WTC11 (cell line): ENCODE data around the gene GPC6. TPM values are rescaled to one million over a fixed set of nuclear protein-coding genes. Genes with fewer than 3 reads are reported as not detected.
"Not testable (repeated sequence)": the region's sequence is repeated elsewhere in the genome, so short reads cannot be mapped to it uniquely, and the experiment has no call there.

ENCODE experiments used
- ATAC-seq: fragments of 200-7000 bp; cut with Tn5 transposase; 2 replicates; pipeline ENCODE4 v1.10.0; 2021; ENCODE audit warnings: mild to moderate bottlenecking, moderate library complexity
- CTCF ChIA-PET: fragments of 300-600 bp; sonication (Branson Sonifier 250); formaldehyde crosslinking; loops from one replicate; lab custom pipeline; 2021; ENCODE audit warnings: antibody characterized with exemption; lab: Charles Lee
- POLR2A ChIA-PET: fragments of 350-600 bp; sonication (Branson Sonifier 250); formaldehyde crosslinking; loops from one replicate; lab custom pipeline; 2021; ENCODE audit warnings: antibody characterized with exemption; lab: Charles Lee
- DNase-seq: peaks from one replicate; pipeline ENCODE4 v3.0.0; 2021; ENCODE audit warnings: low spot score
- H3K27ac Mint-ChIP-seq: 2 replicates; pipeline ENCODE4 v1.8.0; 2021; ENCODE audit warnings: mixed read lengths
- H3K27me3 Mint-ChIP-seq: 2 replicates; pipeline ENCODE4 v1.8.0; 2021; ENCODE audit warnings: low read depth, mild to moderate bottlenecking, moderate library complexity, mixed read lengths
- H3K36me3 Mint-ChIP-seq: 2 replicates; pipeline ENCODE4 v1.8.0; 2021; ENCODE audit warnings: mixed read lengths
- H3K4me1 Mint-ChIP-seq: 2 replicates; pipeline ENCODE4 v1.8.0; 2022; ENCODE audit warnings: mixed read lengths
- H3K4me3 Mint-ChIP-seq: 2 replicates; pipeline ENCODE4 v1.8.0; 2021; ENCODE audit warnings: mild to moderate bottlenecking, moderate library complexity, mixed read lengths
- H3K9me3 Mint-ChIP-seq: 2 replicates; pipeline ENCODE4 v1.8.0; 2021; ENCODE audit warnings: mixed read lengths
- AR ChIP-seq: fragments of 250-450 bp; sonication (Bioruptor Pico); IDR thresholded peaks from 2 replicates; pipeline ENCODE4 v1.9.0; 2021; ENCODE audit warnings: mild to moderate bottlenecking
- CREB1 ChIP-seq: sonication (generic); formaldehyde crosslinking; IDR thresholded peaks from 2 replicates; pipeline ENCODE4 v1.8.0; 2023; ENCODE audit warnings: mild to moderate bottlenecking, missing genetic modification reagents
- EMX1 ChIP-seq: fragments of 250-450 bp; sonication (Bioruptor Pico); IDR thresholded peaks from 2 replicates; pipeline ENCODE4 v1.8.0; 2021; ENCODE audit warnings: mild to moderate bottlenecking
- FOXJ3 ChIP-seq: sonication (generic); formaldehyde crosslinking; IDR thresholded peaks from 2 replicates; pipeline ENCODE4 v1.9.0; 2021; ENCODE audit warnings: missing genetic modification reagents, mild to moderate bottlenecking, borderline replicate concordance
- GRHL2 ChIP-seq: fragments of 250-450 bp; sonication (Bioruptor Pico); IDR thresholded peaks from 2 replicates; pipeline ENCODE4 v1.8.0; 2022; ENCODE audit warnings: mild to moderate bottlenecking, moderate library complexity; ENCODE audit not compliant: insufficient replicate concordance, severe bottlenecking
- GTF2I ChIP-seq: fragments of 250-450 bp; sonication (Bioruptor Pico); conservative IDR thresholded peaks from 2 replicates; pipeline ENCODE4 v1.4.0; 2021; ENCODE audit warnings: mild to moderate bottlenecking
- HMGA2 ChIP-seq: fragments of 250-450 bp; sonication (Bioruptor Pico); IDR thresholded peaks from 2 replicates; pipeline ENCODE4 v1.4.0; 2021; ENCODE audit warnings: mild to moderate bottlenecking, moderate library complexity
- HMGXB4 ChIP-seq: sonication (generic); formaldehyde crosslinking; IDR thresholded peaks from 2 replicates; pipeline ENCODE4 v1.8.1; 2023; ENCODE audit warnings: mild to moderate bottlenecking, moderate library complexity, missing genetic modification reagents
- JAZF1 ChIP-seq: fragments of 250-450 bp; sonication (Bioruptor Pico); IDR thresholded peaks from 2 replicates; pipeline ENCODE4 v1.9.0; 2021; ENCODE audit warnings: moderate library complexity, mild to moderate bottlenecking, inconsistent platforms
- MLX ChIP-seq: sonication (generic); formaldehyde crosslinking; IDR thresholded peaks from 2 replicates; pipeline ENCODE4 v1.8.1; 2023; ENCODE audit warnings: mild to moderate bottlenecking, missing genetic modification reagents, moderate library complexity
- NR1H2 ChIP-seq: sonication (generic); formaldehyde crosslinking; IDR thresholded peaks from 2 replicates; pipeline ENCODE4 v1.9.0; 2021; ENCODE audit warnings: mild to moderate bottlenecking, moderate library complexity, missing genetic modification reagents
- NR3C1 ChIP-seq: sonication (generic); formaldehyde crosslinking; conservative IDR thresholded peaks from 2 replicates; pipeline ENCODE4 v1.8.1; 2023; ENCODE audit warnings: low read depth, mild to moderate bottlenecking, missing genetic modification reagents
- SMAD3 ChIP-seq: sonication (generic); formaldehyde crosslinking; IDR thresholded peaks from 2 replicates; pipeline ENCODE4 v1.8.0; 2022; ENCODE audit warnings: missing genetic modification reagents, mild to moderate bottlenecking, borderline replicate concordance
- TEAD1 ChIP-seq: sonication (generic); formaldehyde crosslinking; IDR thresholded peaks from 2 replicates; pipeline ENCODE4 v1.8.0; 2022; ENCODE audit warnings: mild to moderate bottlenecking, missing genetic modification reagents
- ZNF317 ChIP-seq: sonication (generic); formaldehyde crosslinking; IDR thresholded peaks from 2 replicates; pipeline ENCODE4 v1.8.1; 2023; ENCODE audit warnings: low read depth, mild to moderate bottlenecking, moderate library complexity, missing genetic modification reagents, borderline replicate concordance
- ZNF423 ChIP-seq: fragments of 250-450 bp; sonication (Bioruptor Pico); IDR thresholded peaks from 2 replicates; pipeline ENCODE4 v2.1.2; 2022; ENCODE audit warnings: mild to moderate bottlenecking, moderate library complexity
- ZNF532 ChIP-seq: fragments of 250-450 bp; sonication (Bioruptor Pico); IDR thresholded peaks from 2 replicates; pipeline ENCODE4 v1.9.0; 2021; ENCODE audit warnings: mild to moderate bottlenecking, borderline replicate concordance
- total RNA-seq: library from RNA; stranded (reverse); gene quantifications from 3 replicates; pipeline ENCODE4 v1.2.3, GENCODE V29; 2021
- TF ChIP-seq, protein P1 (sequence below): sonication (generic); formaldehyde crosslinking; IDR thresholded peaks from 2 replicates; pipeline ENCODE4 v1.8.0; 2022; ENCODE audit warnings: missing genetic modification reagents

The GPC6 gene
- total RNA-seq, 1 experiment from 2014 or later: 19.5 TPM

- no peak for TF ChIP-seq HMGXB4 (CRISPR knock-in tag)
- no peak for TF ChIP-seq GRHL2 (CRISPR knock-in tag)
- no peak for TF ChIP-seq HMGA2 (CRISPR knock-in tag)
- TF ChIP-seq MLX (CRISPR knock-in tag): no peak
- TF ChIP-seq SMAD3 (CRISPR knock-in tag): no peak
- TF ChIP-seq CREB1 (CRISPR knock-in tag): no peak
Observed at GRCh38 chr13:94301487-94301886, 1074.9 kb downstream of the GPC6 start (continued).

DNA sequence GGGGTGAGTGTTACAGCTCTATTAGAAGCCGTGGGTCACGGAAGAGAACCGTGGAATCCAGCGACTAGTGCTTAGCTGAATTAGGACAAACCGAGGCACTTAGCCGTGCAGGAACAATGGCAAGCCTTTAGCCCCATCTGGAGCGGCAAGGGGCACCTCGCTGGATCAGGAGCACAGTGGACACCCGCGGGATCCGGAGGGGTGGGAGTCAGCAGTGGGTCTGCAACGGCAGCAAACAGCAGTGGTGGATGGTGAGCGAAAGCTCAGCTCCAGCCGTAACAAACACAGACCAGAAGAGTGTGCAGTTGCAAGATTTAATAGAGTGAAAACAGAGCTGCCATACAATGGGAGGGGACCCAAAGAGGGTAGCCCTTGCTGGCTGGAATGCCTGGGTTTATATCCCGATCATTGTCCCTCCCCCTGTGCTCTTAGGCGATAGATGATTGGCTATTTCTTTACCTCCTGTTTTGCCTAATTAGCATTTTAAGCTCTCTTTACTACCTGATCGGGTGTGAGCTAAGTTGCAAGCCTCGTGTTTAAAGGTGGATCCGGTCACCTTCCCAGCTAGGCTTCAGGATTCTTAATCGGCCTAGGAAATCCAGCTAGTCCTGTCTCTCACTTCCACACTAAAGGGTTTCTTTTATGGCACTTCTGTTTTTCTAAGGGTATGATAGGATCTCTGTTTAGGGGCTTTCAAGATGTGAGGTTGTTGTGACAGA, 1076.4 kb downstream of the GPC6 start:
- not testable (repeated sequence) for H3K4me3 Mint-ChIP-seq, DNase-seq
- CTCF ChIA-PET: interaction anchor here (1.2 kb wide), 1 partner anchor 42 kb away, joined by 5 read pairs; no protein-coding TSS in a partner anchor

GRCh38 chr13:94303644-94304174, 1077.1 kb downstream of the GPC6 start:
- DNase-seq (no peak), ATAC-seq (peak; percentile 84)
- ChIA-PET CTCF (interaction anchor here (0.7 to 1.2 kb wide), 2 partner anchors 42 to 333 kb away, joined by 3 to 5 read pairs; no protein-coding TSS in a partner anchor), POLR2A (no interaction called here)
- H3K4me3 Mint-ChIP-seq: peak overlapping the region; percentile 26
- no peaks in the 10 kb centered on the region for H3K36me3 Mint-ChIP-seq
- peaks cover 38% of the 10 kb centered on the region for H3K4me1 Mint-ChIP-seq
- H3K27ac Mint-ChIP-seq: peak overlapping the region; percentile 89
- H3K27me3 Mint-ChIP-seq: no peaks in the 10 kb centered on the region
- H3K9me3 Mint-ChIP-seq: 0 out of 2 replicates have a peak, but pooled peaks cover 3% of the 10 kb centered on the region
- TF ChIP-seq EMX1: no peak
- TF ChIP-seq GRHL2 (CRISPR knock-in tag): no peak
- no peak for TF ChIP-seq NR3C1
- TF ChIP-seq JAZF1 (CRISPR knock-in tag): no peak
- no peak for TF ChIP-seq ZNF423
- no peak for TF ChIP-seq ZNF532 (CRISPR knock-in tag)
- TF ChIP-seq GTF2I: no peak
- no peak for TF ChIP-seq AR (CRISPR knock-in tag)
- TF ChIP-seq, protein P1, sequence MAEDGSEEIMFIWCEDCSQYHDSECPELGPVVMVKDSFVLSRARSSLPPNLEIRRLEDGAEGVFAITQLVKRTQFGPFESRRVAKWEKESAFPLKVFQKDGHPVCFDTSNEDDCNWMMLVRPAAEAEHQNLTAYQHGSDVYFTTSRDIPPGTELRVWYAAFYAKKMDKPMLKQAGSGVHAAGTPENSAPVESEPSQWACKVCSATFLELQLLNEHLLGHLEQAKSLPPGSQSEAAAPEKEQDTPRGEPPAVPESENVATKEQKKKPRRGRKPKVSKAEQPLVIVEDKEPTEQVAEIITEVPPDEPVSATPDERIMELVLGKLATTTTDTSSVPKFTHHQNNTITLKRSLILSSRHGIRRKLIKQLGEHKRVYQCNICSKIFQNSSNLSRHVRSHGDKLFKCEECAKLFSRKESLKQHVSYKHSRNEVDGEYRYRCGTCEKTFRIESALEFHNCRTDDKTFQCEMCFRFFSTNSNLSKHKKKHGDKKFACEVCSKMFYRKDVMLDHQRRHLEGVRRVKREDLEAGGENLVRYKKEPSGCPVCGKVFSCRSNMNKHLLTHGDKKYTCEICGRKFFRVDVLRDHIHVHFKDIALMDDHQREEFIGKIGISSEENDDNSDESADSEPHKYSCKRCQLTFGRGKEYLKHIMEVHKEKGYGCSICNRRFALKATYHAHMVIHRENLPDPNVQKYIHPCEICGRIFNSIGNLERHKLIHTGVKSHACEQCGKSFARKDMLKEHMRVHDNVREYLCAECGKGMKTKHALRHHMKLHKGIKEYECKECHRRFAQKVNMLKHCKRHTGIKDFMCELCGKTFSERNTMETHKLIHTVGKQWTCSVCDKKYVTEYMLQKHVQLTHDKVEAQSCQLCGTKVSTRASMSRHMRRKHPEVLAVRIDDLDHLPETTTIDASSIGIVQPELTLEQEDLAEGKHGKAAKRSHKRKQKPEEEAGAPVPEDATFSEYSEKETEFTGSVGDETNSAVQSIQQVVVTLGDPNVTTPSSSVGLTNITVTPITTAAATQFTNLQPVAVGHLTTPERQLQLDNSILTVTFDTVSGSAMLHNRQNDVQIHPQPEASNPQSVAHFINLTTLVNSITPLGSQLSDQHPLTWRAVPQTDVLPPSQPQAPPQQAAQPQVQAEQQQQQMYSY (CRISPR knock-in tag): no peak
- TF ChIP-seq NR1H2 (CRISPR knock-in tag): no peak
- TF ChIP-seq TEAD1 (CRISPR knock-in tag): no peak
- no peak for TF ChIP-seq ZNF317
- no peak for TF ChIP-seq FOXJ3 (CRISPR knock-in tag)

More for the DNA sequence above, 1076.4 kb downstream of the GPC6 start:
- ATAC-seq: peak; percentile 50
- peak overlapping the region; percentile 89 for H3K27ac Mint-ChIP-seq
- H3K36me3 Mint-ChIP-seq, POLR2A ChIA-PET, H3K27me3 Mint-ChIP-seq, H3K9me3 Mint-ChIP-seq: not testable (repeated sequence)
- H3K4me1 Mint-ChIP-seq: peaks cover 38% of the 10 kb centered on the region
